IMR-90 (cell line): ENCODE results near the gene FUT4. TPM values are rescaled to one million over a fixed set of nuclear protein-coding genes. Genes with fewer than 3 reads are reported as not detected.

Source experiments
- ATAC-seq: fragments of 200-7000 bp; cut with Tn5 transposase; 2 replicates; pipeline ENCODE4 v1.9.1; 2020; ENCODE audit warnings: low read depth, mild to moderate bottlenecking, moderate library complexity
- BruUV-seq: library from RNA; stranded (reverse); fragments of 400-500 nt; replicated peaks from 2 replicates; lab custom pipeline; 2021; lab: Mats Ljungman, UMichigan
- CTCF ChIA-PET: fragments of 300-600 bp; formaldehyde crosslinking; extraction: SDS; loops from one replicate; lab custom pipeline; 2021; ENCODE audit warnings: antibody characterized with exemption; lab: Yijun Ruan, JAX
- POLR2A ChIA-PET: fragments of 300-600 bp; sonication (Branson Sonifier 250); formaldehyde crosslinking; loops from one replicate; lab custom pipeline; 2022; ENCODE audit warnings: antibody characterized with exemption; ENCODE audit not compliant: unreplicated experiment; lab: Charles Lee
- DNase-seq: peaks from one replicate; pipeline ENCODE4 v3.0.0; 2013
- H2AFZ ChIP-seq: replicated peaks from 2 replicates; pipeline ENCODE3; 2013; ENCODE audit warnings: low read length, mild to moderate bottlenecking; ENCODE audit not compliant: poor library complexity
- H2AK5ac ChIP-seq: 2 replicates; pipeline ENCODE4 v1.6.1; 2013; ENCODE audit warnings: low read depth, low read length, inconsistent platforms
- H2AK9ac ChIP-seq: replicated peaks from 2 replicates; pipeline ENCODE3; 2013; ENCODE audit warnings: mild to moderate bottlenecking, low read depth, low read length, moderate library complexity; ENCODE audit not compliant: poor library complexity
- H2BK120ac ChIP-seq: 2 replicates; pipeline ENCODE4 v1.6.1; 2013; ENCODE audit warnings: low read depth, low read length, inconsistent platforms
- H2BK15ac ChIP-seq: 3 replicates; pipeline ENCODE4 v1.6.1; 2013; ENCODE audit warnings: low read depth, low read length, inconsistent platforms
- H2BK20ac ChIP-seq: 2 replicates; pipeline ENCODE4 v1.6.1; 2013; ENCODE audit warnings: low read depth, mild to moderate bottlenecking, inconsistent platforms, low read length, moderate library complexity
- H2BK5ac ChIP-seq: 2 replicates; pipeline ENCODE4 v1.6.1; 2013; ENCODE audit warnings: mild to moderate bottlenecking, low read depth, low read length, inconsistent platforms; ENCODE audit not compliant: poor library complexity, severe bottlenecking
- H3K14ac ChIP-seq: replicated peaks from 2 replicates; pipeline ENCODE4 v1.6.1; 2013; ENCODE audit warnings: low read depth, low read length, inconsistent platforms
- H3K18ac ChIP-seq: 2 replicates; pipeline ENCODE4 v1.6.1; 2013; ENCODE audit warnings: low read depth, low read length, control low read depth
- H3K23ac ChIP-seq: 2 replicates; pipeline ENCODE4 v1.6.1; 2013; ENCODE audit warnings: low read depth, low read length, inconsistent platforms
- H3K27ac ChIP-seq: 2 replicates; pipeline ENCODE4 v1.5.1; 2013; ENCODE audit warnings: mild to moderate bottlenecking, control low read depth, low read length; ENCODE audit not compliant: insufficient read depth
- H3K27me3 ChIP-seq: 2 replicates; pipeline ENCODE4 v1.6.1; 2013; ENCODE audit warnings: low read length; ENCODE audit not compliant: control insufficient read depth, insufficient read depth
- H3K36me3 ChIP-seq: 2 replicates; pipeline ENCODE4 v1.6.1; 2013; ENCODE audit warnings: low read length, mixed read lengths; ENCODE audit not compliant: control insufficient read depth, insufficient read depth
- H3K4ac ChIP-seq: 2 replicates; pipeline ENCODE4 v1.6.1; 2013; ENCODE audit warnings: low read depth, low read length, inconsistent platforms
- H3K4me1 ChIP-seq: 2 replicates; pipeline ENCODE4 v1.6.1; 2013; ENCODE audit warnings: low read length, mixed read lengths; ENCODE audit not compliant: control insufficient read depth, insufficient read depth
- H3K4me2 ChIP-seq: 2 replicates; pipeline ENCODE4 v1.6.1; 2013; ENCODE audit warnings: low read depth, mild to moderate bottlenecking, control low read depth, low read length, moderate library complexity
- H3K4me3 ChIP-seq: 2 replicates; pipeline ENCODE4 v1.5.1; 2013; ENCODE audit warnings: low read depth, mild to moderate bottlenecking, control low read depth, low read length, moderate library complexity; ENCODE audit not compliant: insufficient read depth
- H3K56ac ChIP-seq: 2 replicates; pipeline ENCODE4 v1.6.1; 2013; ENCODE audit warnings: low read length, inconsistent platforms; ENCODE audit not compliant: insufficient read depth; ENCODE audit errors: extremely low read depth
- H3K79me1 ChIP-seq, 2 experiments: 2 replicates each; pipeline ENCODE4 v1.6.1; 2013; ENCODE audit warnings: low read length in 2 of 2, inconsistent platforms in 1 of 2, low read depth in 1 of 2
- H3K9ac ChIP-seq: 2 replicates; pipeline ENCODE4 v1.6.1; 2013; ENCODE audit warnings: low read depth, low read length, control low read depth
- H3K9me1 ChIP-seq: 2 replicates; pipeline ENCODE4 v1.6.1; 2013; ENCODE audit warnings: low read length, inconsistent platforms; ENCODE audit not compliant: insufficient read depth
- H3K9me3 ChIP-seq: 2 replicates; pipeline ENCODE4 v1.6.1; 2013; ENCODE audit warnings: low read length; ENCODE audit not compliant: control insufficient read depth, insufficient read depth
- H4K20me1 ChIP-seq: 2 replicates; pipeline ENCODE4 v1.6.1; 2013; ENCODE audit warnings: low read length, inconsistent platforms; ENCODE audit not compliant: insufficient read depth
- H4K5ac ChIP-seq: 2 replicates; pipeline ENCODE4 v1.6.1; 2013; ENCODE audit warnings: mild to moderate bottlenecking, low read depth, low read length, control low read depth
- H4K8ac ChIP-seq, 2 experiments: 2 replicates each; pipeline ENCODE4 v1.6.1; 2013; ENCODE audit warnings: low read depth in 2 of 2, low read length in 2 of 2, control low read depth in 1 of 2, inconsistent platforms in 1 of 2
- H4K91ac ChIP-seq: 2 replicates; pipeline ENCODE4 v1.6.1; 2013; ENCODE audit warnings: low read depth, low read length, inconsistent platforms; ENCODE audit not compliant: insufficient read depth
- BHLHE40 ChIP-seq: fragments of 150-350 bp; IDR thresholded peaks from 2 replicates; pipeline ENCODE4 v1.6.1; 2016; ENCODE audit warnings: mild to moderate bottlenecking, low read depth, low read length
- CEBPB ChIP-seq: IDR thresholded peaks from 2 replicates; pipeline ENCODE4 v1.6.1; 2012; ENCODE audit warnings: low read depth, low read length, improper control_type of control experiment
- CHD1 ChIP-seq: IDR thresholded peaks from 2 replicates; pipeline ENCODE4 v1.6.1; 2012; ENCODE audit warnings: low read depth, low read length, improper control_type of control experiment
- FOS ChIP-seq: fragments of 150-350 bp; IDR thresholded peaks from 2 replicates; pipeline ENCODE4 v1.6.1; 2016; ENCODE audit warnings: low read depth, low read length
- MAFK ChIP-seq: IDR thresholded peaks from 2 replicates; pipeline ENCODE4 v1.6.1; 2012; ENCODE audit warnings: low read depth, low read length, improper control_type of control experiment
- MAZ ChIP-seq: IDR thresholded peaks from 2 replicates; pipeline ENCODE4 v1.6.1; 2012; ENCODE audit warnings: low read depth, mild to moderate bottlenecking, low read length, improper control_type of control experiment, moderate library complexity, borderline replicate concordance
- MXI1 ChIP-seq: IDR thresholded peaks from 2 replicates; pipeline ENCODE4 v1.6.1; 2012; ENCODE audit warnings: low read depth, mild to moderate bottlenecking, low read length, moderate library complexity, borderline replicate concordance
- NFE2L2 ChIP-seq: fragments of 150-350 bp; IDR thresholded peaks from 2 replicates; pipeline ENCODE4 v1.6.1; 2016; ENCODE audit warnings: low read depth, mild to moderate bottlenecking, low read length
- POLR2A ChIP-seq: IDR thresholded peaks from 2 replicates; pipeline ENCODE4 v1.6.1; 2012; ENCODE audit warnings: mild to moderate bottlenecking, low read depth, low read length
- RAD21 ChIP-seq: IDR thresholded peaks from 2 replicates; pipeline ENCODE4 v1.6.1; 2012; ENCODE audit warnings: low read length, improper control_type of control experiment
- RCOR1 ChIP-seq: IDR thresholded peaks from 2 replicates; pipeline ENCODE4 v1.6.1; 2012; ENCODE audit warnings: mild to moderate bottlenecking, low read length, improper control_type of control experiment; ENCODE audit not compliant: insufficient replicate concordance
- RFX5 ChIP-seq: IDR thresholded peaks from 2 replicates; pipeline ENCODE4 v1.8.0; 2012; ENCODE audit warnings: low read depth, mild to moderate bottlenecking, low read length, moderate library complexity
- SMC3 ChIP-seq: fragments of 150-350 bp; IDR thresholded peaks from 2 replicates; pipeline ENCODE4 v1.6.1; 2016; ENCODE audit warnings: low read depth, mild to moderate bottlenecking, antibody characterized with exemption, low read length, moderate library complexity
- WGBS, 2 experiments: methylation state at CpG; one replicate each; pipeline versions ENCODE4 v1.1.5 to v1.1.7; 2013; ENCODE audit warnings: missing lambda C conversion rate in 2 of 2; ENCODE audit not compliant: insufficient read length in 1 of 2; ENCODE audit errors: extremely low coverage in 2 of 2; 5-methylcytosine and 5-hydroxymethylcytosine counted together
- dilution Hi-C: fragments of 300-500 bp; cut with HindIII; formaldehyde crosslinking; loops from one replicate; pipeline ENCODE4 v1.14.3; 2018; ENCODE audit warnings: low sequenced_read_pairs; ENCODE audit not compliant: unreplicated experiment
- in situ Hi-C: fragments of 300-500 bp; cut with MboI; formaldehyde crosslinking; loops from 3 replicates; pipeline ENCODE4 v1.14.3; 2019; ENCODE audit warnings: low sequenced_read_pairs, inconsistent platforms, mixed read lengths
- intact Hi-C: fragments of 100-400 bp; cut with micrococcal nuclease; formaldehyde crosslinking; loops from 2 replicates; pipeline ENCODE4 v1.10.0; 2022
- polyA plus RNA-seq, 3 experiments: library from polyadenylated mRNA; depleted of rRNA; stranded (reverse); fragments of >200 nt; gene quantifications; 2 replicates each; pipeline ENCODE4 v1.2.3, GENCODE V29; 2012; ENCODE audit warnings: low replicate concordance in 1 of 3
- total RNA-seq: library from RNA; depleted of rRNA; stranded (reverse); fragments of >200 nt; gene quantifications from 2 replicates; pipeline ENCODE4 v1.2.3, GENCODE V29; 2012
- TF ChIP-seq, protein P1 (sequence below): fragments of 150-350 bp; IDR thresholded peaks from 2 replicates; pipeline ENCODE4 v1.6.1; 2016; ENCODE audit warnings: low read depth, mild to moderate bottlenecking, low read length, moderate library complexity, borderline replicate concordance
- TF ChIP-seq, protein P2 (sequence below): fragments of 150-350 bp; IDR thresholded peaks from 2 replicates; pipeline ENCODE4 v1.6.1; 2017; ENCODE audit warnings: mild to moderate bottlenecking, antibody characterized with exemption, low read length, low read depth
- TF ChIP-seq, protein P3 (sequence below): conservative IDR thresholded peaks from 2 replicates; pipeline ENCODE4 v1.5.1; 2012; ENCODE audit warnings: mild to moderate bottlenecking, low read depth, low read length, improper control_type of control experiment

The FUT4 gene
- total and polyA plus RNA-seq, 2 of the 4 experiments (the other 2 are of a cell fraction) = 2.2 to 2.4 TPM

DNA sequence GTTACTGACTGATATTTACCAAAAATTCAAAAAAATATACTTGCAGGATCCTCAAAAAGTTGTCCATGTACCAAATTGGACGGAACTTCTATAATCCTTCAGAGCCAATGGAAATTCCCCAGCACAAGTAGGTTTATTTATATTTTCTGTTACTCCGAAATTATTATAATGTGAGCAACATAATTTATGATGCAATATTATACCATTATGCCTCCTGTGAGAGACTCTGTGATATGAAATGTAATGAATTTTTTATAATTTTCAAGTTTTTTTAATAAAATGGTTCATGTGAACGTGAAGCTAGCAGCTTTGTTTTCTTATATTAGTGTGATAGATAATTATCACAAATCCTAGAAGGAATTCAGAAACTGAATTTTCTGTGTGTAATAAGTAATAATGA lies 41.7 kb downstream of the FUT4 start:
- POLR2A ChIA-PET = no interaction called here
- Histone ChIP-seq H3K14ac (no peak overlapping the region), H2AFZ (no peak overlapping the region), H2AK9ac (no peak overlapping the region), H3K36me3 (no peaks in the 10 kb centered on the region), H3K4me3 (no peak overlapping the region), H3K9me3 (no peaks in the 10 kb centered on the region), H3K18ac (no peak overlapping the region), H4K8ac (no peak overlapping the region), H3K79me1 (no peaks in the 10 kb centered on the region), H3K23ac (no peak overlapping the region), H3K27ac (no peak overlapping the region), H2AK5ac (no peak overlapping the region), H2BK15ac (no peak overlapping the region), H3K9me1 (no peaks in the 10 kb centered on the region), H4K5ac (no peak overlapping the region), H3K4me1 (peaks cover 2% of the 10 kb centered on the region), H4K20me1 (no peaks in the 10 kb centered on the region), H4K91ac (no peak overlapping the region), H3K9ac (no peak overlapping the region), H3K27me3 (peaks cover 5% of the 10 kb centered on the region; the same call in 1 of the 2 replicates), H2BK120ac (no peak overlapping the region), H3K56ac (no peak overlapping the region), H2BK20ac (no peak overlapping the region), H3K4me2 (no peak overlapping the region), H3K4ac (no peak overlapping the region), H2BK5ac (no peak overlapping the region)
- intact Hi-C loops = no loop called here
- WGBS, 2 experiments = no CpG with 5 or more reads among the region's 3 CpGs
- DNase-seq = no peak
- TF ChIP-seq FOS (no peak), RFX5 (no peak), POLR2A (no peak), NFE2L2 (no peak), RCOR1 (no peak), CEBPB (no peak), CHD1 (no peak), RAD21 (no peak), BHLHE40 (no peak), SMC3 (no peak), MXI1 (no peak), MAZ (no peak), MAFK (no peak)
- TF ChIP-seq, protein P1, sequence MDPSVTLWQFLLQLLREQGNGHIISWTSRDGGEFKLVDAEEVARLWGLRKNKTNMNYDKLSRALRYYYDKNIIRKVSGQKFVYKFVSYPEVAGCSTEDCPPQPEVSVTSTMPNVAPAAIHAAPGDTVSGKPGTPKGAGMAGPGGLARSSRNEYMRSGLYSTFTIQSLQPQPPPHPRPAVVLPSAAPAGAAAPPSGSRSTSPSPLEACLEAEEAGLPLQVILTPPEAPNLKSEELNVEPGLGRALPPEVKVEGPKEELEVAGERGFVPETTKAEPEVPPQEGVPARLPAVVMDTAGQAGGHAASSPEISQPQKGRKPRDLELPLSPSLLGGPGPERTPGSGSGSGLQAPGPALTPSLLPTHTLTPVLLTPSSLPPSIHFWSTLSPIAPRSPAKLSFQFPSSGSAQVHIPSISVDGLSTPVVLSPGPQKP = no peak
- TF ChIP-seq, protein P2, sequence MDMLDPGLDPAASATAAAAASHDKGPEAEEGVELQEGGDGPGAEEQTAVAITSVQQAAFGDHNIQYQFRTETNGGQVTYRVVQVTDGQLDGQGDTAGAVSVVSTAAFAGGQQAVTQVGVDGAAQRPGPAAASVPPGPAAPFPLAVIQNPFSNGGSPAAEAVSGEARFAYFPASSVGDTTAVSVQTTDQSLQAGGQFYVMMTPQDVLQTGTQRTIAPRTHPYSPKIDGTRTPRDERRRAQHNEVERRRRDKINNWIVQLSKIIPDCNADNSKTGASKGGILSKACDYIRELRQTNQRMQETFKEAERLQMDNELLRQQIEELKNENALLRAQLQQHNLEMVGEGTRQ = no peak
- TF ChIP-seq, protein P3, sequence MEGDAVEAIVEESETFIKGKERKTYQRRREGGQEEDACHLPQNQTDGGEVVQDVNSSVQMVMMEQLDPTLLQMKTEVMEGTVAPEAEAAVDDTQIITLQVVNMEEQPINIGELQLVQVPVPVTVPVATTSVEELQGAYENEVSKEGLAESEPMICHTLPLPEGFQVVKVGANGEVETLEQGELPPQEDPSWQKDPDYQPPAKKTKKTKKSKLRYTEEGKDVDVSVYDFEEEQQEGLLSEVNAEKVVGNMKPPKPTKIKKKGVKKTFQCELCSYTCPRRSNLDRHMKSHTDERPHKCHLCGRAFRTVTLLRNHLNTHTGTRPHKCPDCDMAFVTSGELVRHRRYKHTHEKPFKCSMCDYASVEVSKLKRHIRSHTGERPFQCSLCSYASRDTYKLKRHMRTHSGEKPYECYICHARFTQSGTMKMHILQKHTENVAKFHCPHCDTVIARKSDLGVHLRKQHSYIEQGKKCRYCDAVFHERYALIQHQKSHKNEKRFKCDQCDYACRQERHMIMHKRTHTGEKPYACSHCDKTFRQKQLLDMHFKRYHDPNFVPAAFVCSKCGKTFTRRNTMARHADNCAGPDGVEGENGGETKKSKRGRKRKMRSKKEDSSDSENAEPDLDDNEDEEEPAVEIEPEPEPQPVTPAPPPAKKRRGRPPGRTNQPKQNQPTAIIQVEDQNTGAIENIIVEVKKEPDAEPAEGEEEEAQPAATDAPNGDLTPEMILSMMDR = no peak
- in situ Hi-C loops = no loop called here
- no peak for ATAC-seq
- BruUV-seq = no TSS peak
- dilution Hi-C loops = no loop called here
- CTCF ChIA-PET = no interaction called here
